K562 (cell line): ENCODE results near the gene KCTD6.

Experiments used
- BCLAF1 ChIP-seq, 2 experiments: fragments of 450-650 bp in 1 of 2; IDR thresholded peaks; 2 replicates each; pipeline ENCODE4 v1.6.1; 2011 to 2017; ENCODE audit warnings: low read depth in 2 of 2, antibody characterized with exemption in 1 of 2, borderline replicate concordance in 1 of 2, low read length in 1 of 2, mild to moderate bottlenecking in 1 of 2, mixed read lengths in 1 of 2; ENCODE audit not compliant: control insufficient read depth in 1 of 2
- CBX5 ChIP-seq: IDR thresholded peaks from 2 replicates; pipeline ENCODE4 v1.6.1; 2014; ENCODE audit warnings: low read depth, borderline replicate concordance
- CLOCK ChIP-seq: fragments of 250-450 bp; sonication (Bioruptor Pico); IDR thresholded peaks from 2 replicates; pipeline ENCODE4 v1.4.0; 2020; ENCODE audit warnings: mild to moderate bottlenecking, moderate library complexity, borderline replicate concordance
- CTCF ChIP-seq, 3 experiments: IDR thresholded peaks in 2 of 3; conservative IDR thresholded peaks in 1 of 3; 2 replicates each; pipeline ENCODE4 v1.5.1; 2011 to 2012; ENCODE audit warnings: low read length in 3 of 3, mild to moderate bottlenecking in 3 of 3, control low read depth in 2 of 3, improper control_type of control experiment in 1 of 3, inconsistent platforms in 1 of 3, low read depth in 1 of 3, mixed read lengths in 1 of 3, moderate library complexity in 1 of 3; ENCODE audit not compliant: insufficient read depth in 2 of 3
- EZH2 ChIP-seq: IDR thresholded peaks from 2 replicates; pipeline ENCODE4 v1.6.1; 2012; ENCODE audit warnings: low read depth, mild to moderate bottlenecking, inconsistent platforms, low read length, borderline replicate concordance
- GTF2E2 ChIP-seq: fragments of 200-800 bp; sonication (Bioruptor generic); IDR thresholded peaks from 2 replicates; pipeline ENCODE4 v1.6.1; 2016; ENCODE audit warnings: missing genetic modification characterization, missing compliant biosample characterization
- PKNOX1 ChIP-seq: fragments of 450-650 bp; IDR thresholded peaks from 2 replicates; pipeline ENCODE4 v1.6.1; 2016
- POLR2A ChIP-seq: fragments of 450-650 bp; conservative IDR thresholded peaks from 2 replicates; pipeline ENCODE4 v1.6.1; 2016
- PTRF ChIP-seq: fragments of 450-650 bp; IDR thresholded peaks from 2 replicates; pipeline ENCODE4 v1.6.1; 2016; ENCODE audit warnings: mild to moderate bottlenecking, missing genetic modification characterization, missing compliant biosample characterization
- TCF7L2 ChIP-seq: fragments of 150-350 bp; IDR thresholded peaks from 2 replicates; pipeline ENCODE4 v1.6.1; 2016; ENCODE audit warnings: low read depth, mild to moderate bottlenecking, low read length, moderate library complexity
- TSHZ1 ChIP-seq: fragments of 250-450 bp; sonication (Bioruptor Pico); IDR thresholded peaks from 2 replicates; pipeline ENCODE4 v1.4.0; 2020; ENCODE audit warnings: mild to moderate bottlenecking, moderate library complexity
- ZBTB49 ChIP-seq: sonication (generic); formaldehyde crosslinking; IDR thresholded peaks from 2 replicates; pipeline ENCODE4 v1.8.0; 2022; ENCODE audit warnings: missing genetic modification reagents, mild to moderate bottlenecking, borderline replicate concordance
- ZNF239 ChIP-seq: fragments of 250-450 bp; sonication (Bioruptor Pico); IDR thresholded peaks from 2 replicates; pipeline ENCODE4 v1.4.0; 2020; ENCODE audit warnings: mild to moderate bottlenecking

- TF ChIP-seq PKNOX1 (no peak), CLOCK (no peak), CTCF (IDR thresholded peaks at IDR 0.05 in 2 of 3, conservative IDR thresholded peaks at IDR 0.05 in 1 of 3; ENCODE audit: insufficient read depth in 2 of 3, low read depth in 1 of 3, low read length in 3 of 3) (no peak), PTRF (tag) (no peak), POLR2A (no peak), TCF7L2 (no peak), CBX5 (no peak), TSHZ1 (CRISPR knock-in tag) (no peak), ZBTB49 (CRISPR knock-in tag) (no peak), GTF2E2 (tag) (no peak), BCLAF1 (IDR thresholded peaks at IDR 0.05; ENCODE audit: borderline replicate concordance in 1 of 2, control insufficient read depth in 1 of 2, low read depth in 2 of 2, low read length in 1 of 2) (no peak), EZH2 (no peak), ZNF239 (CRISPR knock-in tag) (no peak)
Observed at GRCh38 chr3:58524326-58524888, 32.5 kb downstream of the KCTD6 start.
